HepG2 (cell line): ENCODE results near the gene DENND5B. TPM values are rescaled to one million over a fixed set of nuclear protein-coding genes. Genes with fewer than 3 reads are reported as not detected.

Source experiments
- ATAC-seq: fragments of 200-7000 bp; cut with Tn5 transposase; 3 replicates; pipeline ENCODE4 v1.9.1; 2020; ENCODE audit warnings: mild to moderate bottlenecking, moderate library complexity
- BruUV-seq: library from RNA; stranded (reverse); fragments of 400-500 nt; replicated peaks from 2 replicates; lab custom pipeline; 2021; lab: Mats Ljungman, UMichigan
- CTCF ChIA-PET: fragments of 300-600 bp; formaldehyde crosslinking; extraction: SDS; loops from one replicate; lab custom pipeline; 2021; ENCODE audit warnings: low total read pairs, inconsistent platforms, low intra/inter-chr PET ratio; lab: Yijun Ruan, JAX
- POLR2A ChIA-PET: fragments of 350-600 bp; sonication (Branson Sonifier 250); formaldehyde crosslinking; loops from one replicate; lab custom pipeline; 2020; ENCODE audit warnings: antibody characterized with exemption, inconsistent platforms; lab: Yijun Ruan, JAX
- DNase-seq: peaks from one replicate; pipeline ENCODE4 v3.0.0-alpha.2; 2015; ENCODE audit warnings: low spot score
- FAIRE-seq: peaks from 3 replicates; lab custom pipeline; 2011; peaks lifted over from hg19 to GRCh38; lab: Jason Lieb, UNC
- H2AFZ ChIP-seq: one replicate; pipeline ENCODE4 v1.6.1; 2011; ENCODE audit warnings: low read length, inconsistent platforms
- H3K27ac ChIP-seq: fragments of 300-600 bp; 3 replicates; pipeline ENCODE4 v1.8.0; 2011; ENCODE audit warnings: mixed run types, mild to moderate bottlenecking, mixed read lengths, low read length, inconsistent platforms; ENCODE audit not compliant: insufficient read depth; ENCODE audit errors: extremely low read length
- H3K27me3 ChIP-seq, 2 experiments: fragments of 200-600 bp in 1 of 2; 2 replicates in 1 of 2; 3 replicates in 1 of 2; pipeline versions ENCODE4 v1.6.0 to v1.8.0; 2011; ENCODE audit warnings: low read length in 2 of 2, mild to moderate bottlenecking in 2 of 2, moderate library complexity in 2 of 2, inconsistent platforms in 1 of 2; ENCODE audit not compliant: insufficient read depth in 2 of 2, control insufficient read depth in 1 of 2
- H3K36me3 ChIP-seq, 2 experiments: fragments of 200-600 bp in 1 of 2; replicated peaks in 1 of 2; 2 replicates in 1 of 2; 3 replicates in 1 of 2; pipeline versions ENCODE4 v1.5.1 to v1.8.0; 2011; ENCODE audit warnings: low read length in 2 of 2, inconsistent platforms in 1 of 2; ENCODE audit not compliant: insufficient read depth in 2 of 2, control insufficient read depth in 1 of 2
- H3K4me1 ChIP-seq: 2 replicates; pipeline ENCODE4 v1.5.1; 2012; ENCODE audit warnings: low read length, inconsistent platforms; ENCODE audit not compliant: insufficient read depth
- H3K4me2 ChIP-seq: 2 replicates; pipeline ENCODE4 v1.6.0; 2011; ENCODE audit warnings: low read depth, low read length, inconsistent platforms
- H3K4me3 ChIP-seq, 3 experiments: fragments of 200-600 bp in 1 of 3; sonication (generic), shearing (Covaris generic) in 1 of 3; replicated peaks in 1 of 3; 2 replicates each; pipeline ENCODE4 v1.5.1; 2011 to 2016; ENCODE audit warnings: low read length in 3 of 3, inconsistent platforms in 2 of 3, low read depth in 2 of 3, mild to moderate bottlenecking in 2 of 3, control low read depth in 1 of 3, mixed read lengths in 1 of 3; ENCODE audit not compliant: insufficient read depth in 1 of 3
- H3K79me2 ChIP-seq: one replicate; pipeline ENCODE4 v1.6.1; 2011; ENCODE audit warnings: low read length, inconsistent platforms; ENCODE audit not compliant: insufficient read depth
- H3K9ac ChIP-seq: 2 replicates; pipeline ENCODE4 v1.6.0; 2011; ENCODE audit warnings: mild to moderate bottlenecking, low read depth, low read length, inconsistent platforms; ENCODE audit not compliant: insufficient read depth
- H3K9me3 ChIP-seq: 2 replicates; pipeline ENCODE4 v1.5.1; 2012; ENCODE audit warnings: mild to moderate bottlenecking, low read length
- H4K20me1 ChIP-seq: 2 replicates; pipeline ENCODE4 v1.6.0; 2011; ENCODE audit warnings: inconsistent platforms, mild to moderate bottlenecking, low read length, moderate library complexity; ENCODE audit not compliant: insufficient read depth
- FOXA1 ChIP-seq, 2 experiments: fragments of 450-650 bp in 1 of 2; sonication (generic) in 1 of 2; formaldehyde crosslinking in 1 of 2; IDR thresholded peaks; 2 replicates each; pipeline versions ENCODE4 v1.4.0 to v1.6.1; 2016 to 2020; ENCODE audit warnings: missing genetic modification reagents in 1 of 2
- JUND ChIP-seq: sonication (generic); formaldehyde crosslinking; IDR thresholded peaks from 2 replicates; pipeline ENCODE4 v1.8.0; 2022; ENCODE audit warnings: mild to moderate bottlenecking, missing genetic modification reagents
- MED13 ChIP-seq: sonication (generic); formaldehyde crosslinking; IDR thresholded peaks from 2 replicates; pipeline ENCODE4 v1.5.0; 2020; ENCODE audit warnings: missing genetic modification reagents
- RXRA ChIP-seq: sonication (generic); formaldehyde crosslinking; IDR thresholded peaks from 2 replicates; pipeline ENCODE4 v1.5.1; 2020; ENCODE audit warnings: missing genetic modification reagents
- SOX13 ChIP-seq, 3 experiments: fragments of 450-650 bp in 1 of 3; sonication (generic) in 1 of 3; formaldehyde crosslinking in 1 of 3; IDR thresholded peaks in 2 of 3; conservative IDR thresholded peaks in 1 of 3; 2 replicates each; pipeline versions ENCODE4 v1.5.0 to v1.6.1; 2016 to 2020; ENCODE audit warnings: antibody characterized with exemption in 1 of 3, mild to moderate bottlenecking in 1 of 3, missing compliant biosample characterization in 1 of 3, missing genetic modification reagents in 1 of 3, moderate library complexity in 1 of 3
- STAG1 ChIP-seq: sonication (generic); formaldehyde crosslinking; IDR thresholded peaks from 2 replicates; pipeline ENCODE4 v1.4.0; 2020; ENCODE audit warnings: missing genetic modification reagents
- TEAD3 ChIP-seq: optimal IDR thresholded peaks from 2 replicates; pipeline ENCODE3; 2016; ENCODE audit warnings: borderline replicate concordance
- ZBTB38 ChIP-seq: sonication (generic); formaldehyde crosslinking; IDR thresholded peaks from 2 replicates; pipeline ENCODE4 v1.5.1; 2020; ENCODE audit warnings: mild to moderate bottlenecking, missing genetic modification reagents
- ZNF12 ChIP-seq: sonication (generic); formaldehyde crosslinking; IDR thresholded peaks from 2 replicates; pipeline ENCODE4 v1.5.0; 2020; ENCODE audit warnings: missing genetic modification reagents
- ZNF510 ChIP-seq: sonication (generic); formaldehyde crosslinking; IDR thresholded peaks from 2 replicates; pipeline ENCODE4 v1.4.0; 2020; ENCODE audit warnings: low read depth, mild to moderate bottlenecking, missing genetic modification reagents
- ZNF567 ChIP-seq: sonication (generic); formaldehyde crosslinking; IDR thresholded peaks from 2 replicates; pipeline ENCODE4 v1.8.1; 2023; ENCODE audit warnings: mild to moderate bottlenecking, missing genetic modification reagents, borderline replicate concordance
- WGBS: methylation state at CpG from one replicate; pipeline ENCODE4 v1.1.6; 2017; ENCODE audit warnings: low lambda C conversion rate; 5-methylcytosine and 5-hydroxymethylcytosine counted together
- in situ Hi-C: cut with HindIII; loops from 2 replicates; pipeline ENCODE4 v1.10.0; 2017; ENCODE audit warnings: low pct_unique_long_range_greater_than_20kb; ENCODE audit not compliant: extremely low pct_ligation_motif_present
- intact Hi-C: fragments of 100-400 bp; cut with micrococcal nuclease; formaldehyde crosslinking; loops from one replicate; pipeline ENCODE4 v1.10.0; 2022; ENCODE audit not compliant: unreplicated experiment
- polyA plus RNA-seq, 8 experiments: library from polyadenylated mRNA; depleted of rRNA in 3 of 8; stranded (reverse) in 7 of 8; unstranded in 1 of 8; fragments of >200 nt; fragmentation: Illumina TruSeq in 4 of 8; extraction: Trizol in 4 of 8; gene quantifications; 2 replicates each; pipeline versions ENCODE4 v1.2.1 to v1.2.3, GENCODE V29; 2011 to 2016; ENCODE audit warnings: low read depth in 4 of 8, missing spikeins in 1 of 8, mixed read lengths in 1 of 8; ENCODE audit not compliant: insufficient read depth in 1 of 8
- total RNA-seq, 5 experiments: library from RNA; depleted of rRNA; stranded (reverse); fragments of >200 nt; fragmentation: Illumina TruSeq; extraction: Trizol; gene quantifications; 2 replicates each; pipeline ENCODE4 v1.2.3, GENCODE V29; 2016; ENCODE audit warnings: low read depth in 1 of 5
- TF ChIP-seq, protein P1 (sequence below): sonication (generic); formaldehyde crosslinking; IDR thresholded peaks from 2 replicates; pipeline ENCODE4 v1.5.0; 2020; ENCODE audit warnings: mild to moderate bottlenecking, missing genetic modification reagents
- TF ChIP-seq, protein P2 (sequence below), 2 experiments: sonication (generic) in 1 of 2; formaldehyde crosslinking in 1 of 2; IDR thresholded peaks; 2 replicates each; pipeline versions ENCODE4 v1.4.0 to v1.6.1; 2016 to 2020; ENCODE audit warnings: borderline replicate concordance in 1 of 2, low read depth in 1 of 2, mild to moderate bottlenecking in 1 of 2, missing genetic modification reagents in 1 of 2
- TF ChIP-seq, protein P3 (sequence below): sonication (generic); formaldehyde crosslinking; IDR thresholded peaks from 2 replicates; pipeline ENCODE4 v1.8.0; 2022; ENCODE audit warnings: low read depth, missing genetic modification reagents
- TF ChIP-seq, protein P4 (sequence below): sonication (generic); formaldehyde crosslinking; IDR thresholded peaks from 2 replicates; pipeline ENCODE4 v1.4.0; 2020; ENCODE audit warnings: missing genetic modification reagents

Gene DENND5B
- total and polyA plus RNA-seq, 2 of the 13 experiments (the other 11 are each of a cell fraction or from before 2014, with no cell fraction given), result 14.7 to 18.7 TPM

DNA sequence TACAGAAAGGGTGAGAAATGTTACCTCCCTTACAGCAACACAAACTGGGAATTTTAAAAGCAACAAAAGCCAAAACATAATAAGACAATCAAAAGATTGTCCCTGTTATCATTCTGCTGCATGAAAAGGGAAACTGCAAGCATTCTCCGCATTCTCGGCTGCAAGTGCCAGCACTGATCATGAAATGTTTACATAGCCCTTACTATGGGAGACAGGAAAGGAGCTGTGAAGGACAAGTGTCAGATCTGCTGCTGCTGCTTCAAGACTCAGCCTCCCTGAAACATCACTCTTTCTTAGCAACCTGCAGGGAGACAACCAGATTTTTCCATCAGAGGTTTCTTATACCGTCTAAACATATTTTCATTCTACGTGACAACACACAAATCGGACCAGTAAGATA is 20.1 kb downstream of the DENND5B start:
- in situ Hi-C loops (no loop called here), intact Hi-C loops (loop anchor here (5.0 kb wide), 1 partner anchor 54 kb away; no protein-coding TSS in a partner anchor)
- Histone ChIP-seq H3K36me3 (0 out of 5 replicates have a peak, but pooled peaks cover 0 to 3% of the 10 kb centered on the region in 2 experiments), H2AFZ (no peak overlapping the region), H3K27ac (no peak overlapping the region), H3K79me2 (peaks cover 73% of the 10 kb centered on the region), H3K4me2 (peak overlapping the region; percentile 43), H3K9ac (no peak overlapping the region), H3K4me3 (no peak overlapping the region), H4K20me1 (peaks cover 17% of the 10 kb centered on the region), H3K4me1 (peaks cover 69% of the 10 kb centered on the region), H3K27me3 (no peaks in the 10 kb centered on the region), H3K9me3 (no peaks in the 10 kb centered on the region)
- ChIA-PET POLR2A (no interaction called here), CTCF (no interaction called here)
- BruUV-seq, result TSS peak; percentile 19
- FAIRE-seq, result peak; percentile 63
- peak; percentile 69 for ATAC-seq
- WGBS, result 61% methylated on average over 5 of the region's 5 CpGs
- DNase-seq, result peak; percentile 45
- TF ChIP-seq SOX13 (IDR thresholded peaks at IDR 0.05) (no peak), SOX13 (CRISPR knock-in tag; conservative IDR thresholded peaks at IDR 0.05 in 1 of 2, IDR thresholded peaks at IDR 0.05 in 1 of 2) (0 out of 4 replicates have a peak, but pooled peaks of 1 of the 2 experiments have one; percentile 15), JUND (CRISPR knock-in tag) (no peak), FOXA1 (IDR thresholded peaks at IDR 0.05) (no peak), FOXA1 (CRISPR knock-in tag; IDR thresholded peaks at IDR 0.05) (0 out of 2 replicates have a peak, but pooled peaks have one; percentile 23), ZNF567 (CRISPR knock-in tag) (no peak), MED13 (no peak), ZNF12 (CRISPR knock-in tag) (peak; percentile 89), RXRA (CRISPR knock-in tag) (no peak), TEAD3 (CRISPR knock-in tag) (peak; percentile 41), STAG1 (CRISPR knock-in tag) (no peak), ZBTB38 (CRISPR knock-in tag) (no peak), ZNF510 (no peak)
- TF ChIP-seq, protein P1, sequence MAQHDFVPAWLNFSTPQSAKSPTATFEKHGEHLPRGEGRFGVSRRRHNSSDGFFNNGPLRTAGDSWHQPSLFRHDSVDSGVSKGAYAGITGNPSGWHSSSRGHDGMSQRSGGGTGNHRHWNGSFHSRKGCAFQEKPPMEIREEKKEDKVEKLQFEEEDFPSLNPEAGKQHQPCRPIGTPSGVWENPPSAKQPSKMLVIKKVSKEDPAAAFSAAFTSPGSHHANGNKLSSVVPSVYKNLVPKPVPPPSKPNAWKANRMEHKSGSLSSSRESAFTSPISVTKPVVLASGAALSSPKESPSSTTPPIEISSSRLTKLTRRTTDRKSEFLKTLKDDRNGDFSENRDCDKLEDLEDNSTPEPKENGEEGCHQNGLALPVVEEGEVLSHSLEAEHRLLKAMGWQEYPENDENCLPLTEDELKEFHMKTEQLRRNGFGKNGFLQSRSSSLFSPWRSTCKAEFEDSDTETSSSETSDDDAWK, result no peak
- TF ChIP-seq, protein P2, sequence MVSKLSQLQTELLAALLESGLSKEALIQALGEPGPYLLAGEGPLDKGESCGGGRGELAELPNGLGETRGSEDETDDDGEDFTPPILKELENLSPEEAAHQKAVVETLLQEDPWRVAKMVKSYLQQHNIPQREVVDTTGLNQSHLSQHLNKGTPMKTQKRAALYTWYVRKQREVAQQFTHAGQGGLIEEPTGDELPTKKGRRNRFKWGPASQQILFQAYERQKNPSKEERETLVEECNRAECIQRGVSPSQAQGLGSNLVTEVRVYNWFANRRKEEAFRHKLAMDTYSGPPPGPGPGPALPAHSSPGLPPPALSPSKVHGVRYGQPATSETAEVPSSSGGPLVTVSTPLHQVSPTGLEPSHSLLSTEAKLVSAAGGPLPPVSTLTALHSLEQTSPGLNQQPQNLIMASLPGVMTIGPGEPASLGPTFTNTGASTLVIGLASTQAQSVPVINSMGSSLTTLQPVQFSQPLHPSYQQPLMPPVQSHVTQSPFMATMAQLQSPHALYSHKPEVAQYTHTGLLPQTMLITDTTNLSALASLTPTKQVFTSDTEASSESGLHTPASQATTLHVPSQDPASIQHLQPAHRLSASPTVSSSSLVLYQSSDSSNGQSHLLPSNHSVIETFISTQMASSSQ (IDR thresholded peaks at IDR 0.05; ENCODE audit: low read depth), result no peak
- TF ChIP-seq, protein P2 (CRISPR knock-in tag; IDR thresholded peaks at IDR 0.05; ENCODE audit: borderline replicate concordance), result no peak
- TF ChIP-seq, protein P3, sequence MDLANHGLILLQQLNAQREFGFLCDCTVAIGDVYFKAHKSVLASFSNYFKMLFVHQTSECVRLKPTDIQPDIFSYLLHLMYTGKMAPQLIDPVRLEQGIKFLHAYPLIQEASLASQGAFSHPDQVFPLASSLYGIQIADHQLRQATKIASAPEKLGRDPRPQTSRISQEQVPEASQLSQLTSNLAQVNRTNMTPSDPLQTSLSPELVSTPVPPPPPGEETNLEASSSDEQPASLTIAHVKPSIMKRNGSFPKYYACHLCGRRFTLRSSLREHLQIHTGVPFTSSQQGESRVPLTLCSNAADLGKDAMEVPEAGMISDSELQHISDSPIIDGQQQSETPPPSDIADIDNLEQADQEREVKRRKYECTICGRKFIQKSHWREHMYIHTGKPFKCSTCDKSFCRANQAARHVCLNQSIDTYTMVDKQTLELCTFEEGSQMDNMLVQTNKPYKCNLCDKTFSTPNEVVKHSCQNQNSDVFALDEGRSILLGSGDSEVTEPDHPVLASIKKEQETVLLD, result no peak
- TF ChIP-seq, protein P4, sequence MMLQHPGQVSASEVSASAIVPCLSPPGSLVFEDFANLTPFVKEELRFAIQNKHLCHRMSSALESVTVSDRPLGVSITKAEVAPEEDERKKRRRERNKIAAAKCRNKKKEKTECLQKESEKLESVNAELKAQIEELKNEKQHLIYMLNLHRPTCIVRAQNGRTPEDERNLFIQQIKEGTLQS (CRISPR knock-in tag), result no peak
